Endothelial cell of umbilical vein (primary cell): ENCODE data around the gene ALOX5AP.

Experiments used
- EZH2 ChIP-seq: IDR thresholded peaks from 2 replicates; pipeline ENCODE4 v1.6.1; 2012; ENCODE audit warnings: borderline replicate concordance, low read depth, mild to moderate bottlenecking, moderate library complexity, low read length, inconsistent platforms; ENCODE audit not compliant: severe bottlenecking
- FOS ChIP-seq: IDR thresholded peaks from 2 replicates; pipeline ENCODE4 v1.6.1; 2011; ENCODE audit warnings: mild to moderate bottlenecking, low read length, moderate library complexity, borderline replicate concordance; ENCODE audit not compliant: insufficient read depth
- GATA2 ChIP-seq: IDR thresholded peaks from 2 replicates; pipeline ENCODE4 v1.7.0; 2011; ENCODE audit warnings: low read depth, mild to moderate bottlenecking, moderate library complexity, mixed read lengths, low read length; ENCODE audit not compliant: insufficient read length, insufficient read depth
- POLR2A ChIP-seq: IDR thresholded peaks from 2 replicates; pipeline ENCODE4 v1.6.1; 2012; ENCODE audit warnings: low read depth, mild to moderate bottlenecking, control low read depth, low read length
- POLR2AphosphoS5 ChIP-seq: IDR thresholded peaks from 2 replicates; pipeline ENCODE4 v1.6.1; 2012; ENCODE audit warnings: low read depth, mild to moderate bottlenecking, control low read depth, low read length, moderate library complexity; ENCODE audit not compliant: insufficient read depth
- TF ChIP-seq, protein P1 (sequence below), 2 donors: IDR thresholded peaks; 1 replicate in 1 of 2; 2 replicates in 1 of 2; pipeline ENCODE4 v1.5.1; 2011; ENCODE audit warnings: low read length in 2 of 2, mild to moderate bottlenecking in 2 of 2, moderate library complexity in 2 of 2, control low read depth in 1 of 2, inconsistent platforms in 1 of 2, low read depth in 1 of 2; ENCODE audit not compliant: insufficient read depth in 1 of 2; ENCODE audit errors: extremely low read depth in 1 of 2

GRCh38 chr13:30786648-30787047 is 51.3 kb downstream of the ALOX5AP start:
- TF ChIP-seq FOS (no peak), POLR2AphosphoS5 (no peak), POLR2A (no peak), EZH2 (no peak), GATA2 (no peak)
- TF ChIP-seq, protein P1, sequence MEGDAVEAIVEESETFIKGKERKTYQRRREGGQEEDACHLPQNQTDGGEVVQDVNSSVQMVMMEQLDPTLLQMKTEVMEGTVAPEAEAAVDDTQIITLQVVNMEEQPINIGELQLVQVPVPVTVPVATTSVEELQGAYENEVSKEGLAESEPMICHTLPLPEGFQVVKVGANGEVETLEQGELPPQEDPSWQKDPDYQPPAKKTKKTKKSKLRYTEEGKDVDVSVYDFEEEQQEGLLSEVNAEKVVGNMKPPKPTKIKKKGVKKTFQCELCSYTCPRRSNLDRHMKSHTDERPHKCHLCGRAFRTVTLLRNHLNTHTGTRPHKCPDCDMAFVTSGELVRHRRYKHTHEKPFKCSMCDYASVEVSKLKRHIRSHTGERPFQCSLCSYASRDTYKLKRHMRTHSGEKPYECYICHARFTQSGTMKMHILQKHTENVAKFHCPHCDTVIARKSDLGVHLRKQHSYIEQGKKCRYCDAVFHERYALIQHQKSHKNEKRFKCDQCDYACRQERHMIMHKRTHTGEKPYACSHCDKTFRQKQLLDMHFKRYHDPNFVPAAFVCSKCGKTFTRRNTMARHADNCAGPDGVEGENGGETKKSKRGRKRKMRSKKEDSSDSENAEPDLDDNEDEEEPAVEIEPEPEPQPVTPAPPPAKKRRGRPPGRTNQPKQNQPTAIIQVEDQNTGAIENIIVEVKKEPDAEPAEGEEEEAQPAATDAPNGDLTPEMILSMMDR (IDR thresholded peaks at IDR 0.05; ENCODE audit: extremely low read depth in 1 of 2, insufficient read depth in 1 of 2, low read depth in 1 of 2, low read length in 2 of 2) = no peak
